K562 (cell line): Measurements from ENCODE around the gene SPTLC2. TPM values are rescaled to one million over a fixed set of nuclear protein-coding genes. Genes with fewer than 3 reads are reported as not detected.
A peak's percentile ranks its signal among the peaks of the same experiment; 100 is the strongest.

Experiments
- EZH2 ChIP-seq: IDR thresholded peaks from 2 replicates; pipeline ENCODE4 v1.6.1; 2012; ENCODE audit warnings: low read depth, mild to moderate bottlenecking, inconsistent platforms, low read length, borderline replicate concordance
- FOS ChIP-seq: IDR thresholded peaks from 3 replicates; pipeline ENCODE4 v1.6.1; 2011; ENCODE audit not compliant: insufficient read length; ENCODE audit errors: extremely low read depth
- GATAD2A ChIP-seq: fragments of 450-650 bp; IDR thresholded peaks from 2 replicates; pipeline ENCODE4 v1.6.1; 2017
- HMG20B ChIP-seq: fragments of 250-450 bp; sonication (Bioruptor Pico); IDR thresholded peaks from 2 replicates; pipeline ENCODE4 v1.5.0; 2021; ENCODE audit warnings: mild to moderate bottlenecking
- MEF2D ChIP-seq: conservative IDR thresholded peaks from 2 replicates; pipeline ENCODE4 v1.6.1; 2016; ENCODE audit warnings: low read depth, missing genetic modification characterization, missing compliant biosample characterization
- PCBP2 ChIP-seq: fragments of 200-400 bp; formaldehyde crosslinking; IDR thresholded peaks from 2 replicates; pipeline ENCODE4 v1.6.1; 2018; ENCODE audit warnings: low read length, low read depth, mild to moderate bottlenecking, moderate library complexity; ENCODE audit not compliant: poor library complexity, severe bottlenecking
- POLR2B ChIP-seq: fragments of 450-650 bp; IDR thresholded peaks from 2 replicates; pipeline ENCODE4 v1.6.1; 2018; ENCODE audit warnings: low read depth; ENCODE audit not compliant: partially characterized antibody
- PRPF4 ChIP-seq: fragments of 200-400 bp; formaldehyde crosslinking; IDR thresholded peaks from one replicate; pipeline ENCODE4 v1.6.1; 2017; ENCODE audit warnings: low read length, low read depth, mild to moderate bottlenecking; ENCODE audit not compliant: insufficient read depth, poor library complexity, severe bottlenecking
- RBM15 ChIP-seq: fragments of 200-400 bp; formaldehyde crosslinking; IDR thresholded peaks from 2 replicates; pipeline ENCODE4 v1.6.1; 2018; ENCODE audit warnings: mild to moderate bottlenecking, low read length, moderate library complexity; ENCODE audit not compliant: insufficient read depth
- SAP30 ChIP-seq: fragments of 200-600 bp; sonication (generic); IDR thresholded peaks from 2 replicates; pipeline ENCODE4 v1.6.1; 2012; ENCODE audit warnings: borderline replicate concordance, low read depth, mild to moderate bottlenecking, moderate library complexity, low read length, control low read depth, inconsistent platforms; ENCODE audit not compliant: insufficient read depth, poor library complexity, severe bottlenecking
- TAF1 ChIP-seq: IDR thresholded peaks from 2 replicates; pipeline ENCODE4 v1.6.1; 2011; ENCODE audit warnings: mild to moderate bottlenecking, low read length, moderate library complexity; ENCODE audit not compliant: insufficient read depth, control insufficient read depth, severe bottlenecking; ENCODE audit errors: extremely low read depth
- TEAD2 ChIP-seq: fragments of 450-650 bp; IDR thresholded peaks from 2 replicates; pipeline ENCODE4 v1.6.1; 2016; ENCODE audit warnings: missing genetic modification characterization, control low read depth, missing compliant biosample characterization
- ZBTB26 ChIP-seq: fragments of 450-650 bp; formaldehyde crosslinking; IDR thresholded peaks from 2 replicates; pipeline ENCODE4 v1.4.0; 2022; ENCODE audit warnings: missing genetic modification characterization
- ZC3H11A ChIP-seq: IDR thresholded peaks from 2 replicates; pipeline ENCODE4 v1.6.1; 2012; ENCODE audit warnings: low read depth, low read length, improper control_type of control experiment
- ZNF217 ChIP-seq: sonication (generic); formaldehyde crosslinking; IDR thresholded peaks from 2 replicates; pipeline ENCODE4 v1.8.0; 2022; ENCODE audit warnings: mild to moderate bottlenecking, missing genetic modification reagents
- ZNF589 ChIP-seq: fragments of 200-800 bp; sonication (Bioruptor generic); IDR thresholded peaks from 2 replicates; pipeline ENCODE4 v1.6.1; 2016; ENCODE audit warnings: low read depth, missing genetic modification characterization, missing compliant biosample characterization
- ZNF695 ChIP-seq: fragments of 450-650 bp; formaldehyde crosslinking; IDR thresholded peaks from 2 replicates; pipeline ENCODE4 v1.4.0; 2020; ENCODE audit warnings: mild to moderate bottlenecking, moderate library complexity
- ZZZ3 ChIP-seq: fragments of 450-650 bp; IDR thresholded peaks from 2 replicates; pipeline ENCODE4 v1.6.1; 2016; ENCODE audit warnings: antibody characterized with exemption, mild to moderate bottlenecking, moderate library complexity
- polyA plus RNA-seq, 8 experiments: library from polyadenylated mRNA; depleted of rRNA in 4 of 8; stranded (reverse) in 5 of 8; unstranded in 3 of 8; fragments of >200 nt; fragmentation: Nextera tagmentation in 2 of 8; fragmentation: Illumina TruSeq in 1 of 8; extraction: Ambion mirVana in 2 of 8; extraction: Trizol in 1 of 8; gene quantifications; 2 replicates each; pipeline versions ENCODE4 v1.2.1 to v1.2.3, GENCODE V29; 2011 to 2014; ENCODE audit warnings: inconsistent platforms in 1 of 8, missing spikeins in 1 of 8
- total RNA-seq, 7 experiments: library from RNA; depleted of rRNA in 6 of 7; stranded (reverse); fragments of >200 nt in 6 of 7; fragmentation: Illumina TruSeq in 2 of 7; extraction: Trizol in 2 of 7; gene quantifications; 2 replicates each; pipeline versions ENCODE4 v1.2.1 to v1.2.3, GENCODE V29; 2011 to 2021; ENCODE audit warnings: low replicate concordance in 1 of 7
- TF ChIP-seq, protein P1 (sequence below): fragments of 200-800 bp; sonication (Bioruptor generic); IDR thresholded peaks from 2 replicates; pipeline ENCODE4 v1.6.1; 2016; ENCODE audit warnings: missing genetic modification characterization, missing compliant biosample characterization
- TF ChIP-seq, protein P2 (sequence below): fragments of 250-450 bp; sonication (Bioruptor Pico); IDR thresholded peaks from 2 replicates; pipeline ENCODE4 v1.8.0; 2022; ENCODE audit warnings: inconsistent platforms

SPTLC2 gene
- total and polyA plus RNA-seq, 9 of the 15 experiments (the other 6 are each of a cell fraction or from before 2014, with no cell fraction given): 4.5 to 30.4 (median 14.0) TPM

- TF ChIP-seq, protein P1, sequence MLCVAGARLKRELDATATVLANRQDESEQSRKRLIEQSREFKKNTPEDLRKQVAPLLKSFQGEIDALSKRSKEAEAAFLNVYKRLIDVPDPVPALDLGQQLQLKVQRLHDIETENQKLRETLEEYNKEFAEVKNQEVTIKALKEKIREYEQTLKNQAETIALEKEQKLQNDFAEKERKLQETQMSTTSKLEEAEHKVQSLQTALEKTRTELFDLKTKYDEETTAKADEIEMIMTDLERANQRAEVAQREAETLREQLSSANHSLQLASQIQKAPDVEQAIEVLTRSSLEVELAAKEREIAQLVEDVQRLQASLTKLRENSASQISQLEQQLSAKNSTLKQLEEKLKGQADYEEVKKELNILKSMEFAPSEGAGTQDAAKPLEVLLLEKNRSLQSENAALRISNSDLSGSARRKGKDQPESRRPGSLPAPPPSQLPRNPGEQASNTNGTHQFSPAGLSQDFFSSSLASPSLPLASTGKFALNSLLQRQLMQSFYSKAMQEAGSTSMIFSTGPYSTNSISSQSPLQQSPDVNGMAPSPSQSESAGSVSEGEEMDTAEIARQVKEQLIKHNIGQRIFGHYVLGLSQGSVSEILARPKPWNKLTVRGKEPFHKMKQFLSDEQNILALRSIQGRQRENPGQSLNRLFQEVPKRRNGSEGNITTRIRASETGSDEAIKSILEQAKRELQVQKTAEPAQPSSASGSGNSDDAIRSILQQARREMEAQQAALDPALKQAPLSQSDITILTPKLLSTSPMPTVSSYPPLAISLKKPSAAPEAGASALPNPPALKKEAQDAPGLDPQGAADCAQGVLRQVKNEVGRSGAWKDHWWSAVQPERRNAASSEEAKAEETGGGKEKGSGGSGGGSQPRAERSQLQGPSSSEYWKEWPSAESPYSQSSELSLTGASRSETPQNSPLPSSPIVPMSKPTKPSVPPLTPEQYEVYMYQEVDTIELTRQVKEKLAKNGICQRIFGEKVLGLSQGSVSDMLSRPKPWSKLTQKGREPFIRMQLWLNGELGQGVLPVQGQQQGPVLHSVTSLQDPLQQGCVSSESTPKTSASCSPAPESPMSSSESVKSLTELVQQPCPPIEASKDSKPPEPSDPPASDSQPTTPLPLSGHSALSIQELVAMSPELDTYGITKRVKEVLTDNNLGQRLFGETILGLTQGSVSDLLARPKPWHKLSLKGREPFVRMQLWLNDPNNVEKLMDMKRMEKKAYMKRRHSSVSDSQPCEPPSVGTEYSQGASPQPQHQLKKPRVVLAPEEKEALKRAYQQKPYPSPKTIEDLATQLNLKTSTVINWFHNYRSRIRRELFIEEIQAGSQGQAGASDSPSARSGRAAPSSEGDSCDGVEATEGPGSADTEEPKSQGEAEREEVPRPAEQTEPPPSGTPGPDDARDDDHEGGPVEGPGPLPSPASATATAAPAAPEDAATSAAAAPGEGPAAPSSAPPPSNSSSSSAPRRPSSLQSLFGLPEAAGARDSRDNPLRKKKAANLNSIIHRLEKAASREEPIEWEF (CRISPR knock-in tag): no peak
- TF ChIP-seq ZZZ3 (no peak), ZNF217 (CRISPR knock-in tag) (no peak), RBM15 (no peak), FOS (peak; percentile 95), SAP30 (no peak), PCBP2 (no peak), POLR2B (no peak), ZBTB26 (CRISPR knock-in tag) (no peak), ZC3H11A (no peak), PRPF4 (no peak), TAF1 (peak; percentile 69), GATAD2A (no peak), TEAD2 (tag) (no peak), ZNF695 (CRISPR knock-in tag) (no peak), MEF2D (tag) (no peak), ZNF589 (CRISPR knock-in tag) (no peak), HMG20B (CRISPR knock-in tag) (no peak), EZH2 (no peak)
- TF ChIP-seq, protein P2, sequence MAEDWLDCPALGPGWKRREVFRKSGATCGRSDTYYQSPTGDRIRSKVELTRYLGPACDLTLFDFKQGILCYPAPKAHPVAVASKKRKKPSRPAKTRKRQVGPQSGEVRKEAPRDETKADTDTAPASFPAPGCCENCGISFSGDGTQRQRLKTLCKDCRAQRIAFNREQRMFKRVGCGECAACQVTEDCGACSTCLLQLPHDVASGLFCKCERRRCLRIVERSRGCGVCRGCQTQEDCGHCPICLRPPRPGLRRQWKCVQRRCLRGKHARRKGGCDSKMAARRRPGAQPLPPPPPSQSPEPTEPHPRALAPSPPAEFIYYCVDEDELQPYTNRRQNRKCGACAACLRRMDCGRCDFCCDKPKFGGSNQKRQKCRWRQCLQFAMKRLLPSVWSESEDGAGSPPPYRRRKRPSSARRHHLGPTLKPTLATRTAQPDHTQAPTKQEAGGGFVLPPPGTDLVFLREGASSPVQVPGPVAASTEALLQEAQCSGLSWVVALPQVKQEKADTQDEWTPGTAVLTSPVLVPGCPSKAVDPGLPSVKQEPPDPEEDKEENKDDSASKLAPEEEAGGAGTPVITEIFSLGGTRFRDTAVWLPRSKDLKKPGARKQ (CRISPR knock-in tag): no peak
These were observed at the start of gene SPTLC2 (continued) for GRCh38 chr14:77616454-77617229.
